NCI-H2107 (cell line): Measurements from ENCODE around the gene SAMD8.
"Not testable (repeated sequence)": the region's sequence is repeated elsewhere in the genome, so short reads cannot be mapped to it uniquely, and the experiment has no call there.

Source experiments
- DNase-seq: peaks from one replicate; lab custom pipeline; 2025; lab: John Stamatoyannopoulos, UW

Gene SAMD8

DNA sequence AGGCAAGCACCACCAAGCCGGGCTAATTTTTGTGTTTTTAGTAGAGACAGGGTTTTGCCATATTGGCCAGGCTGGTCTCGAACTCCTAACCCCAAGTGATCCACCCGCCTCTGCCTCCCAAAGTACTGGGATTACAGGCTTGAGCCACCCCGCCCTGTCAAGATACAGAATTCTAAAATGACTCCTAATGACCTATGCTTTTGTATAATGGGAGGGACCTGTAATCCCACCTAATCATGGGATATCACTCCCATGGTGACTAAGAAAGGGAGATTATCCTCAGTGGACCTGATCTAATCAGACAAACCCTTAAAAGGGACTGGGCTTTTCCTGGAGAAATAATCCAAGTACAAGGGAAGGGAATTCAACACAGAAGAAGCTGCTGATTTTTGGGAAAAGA lies 28.8 kb downstream of the SAMD8 start:
- DNase-seq, result no peak

DNA sequence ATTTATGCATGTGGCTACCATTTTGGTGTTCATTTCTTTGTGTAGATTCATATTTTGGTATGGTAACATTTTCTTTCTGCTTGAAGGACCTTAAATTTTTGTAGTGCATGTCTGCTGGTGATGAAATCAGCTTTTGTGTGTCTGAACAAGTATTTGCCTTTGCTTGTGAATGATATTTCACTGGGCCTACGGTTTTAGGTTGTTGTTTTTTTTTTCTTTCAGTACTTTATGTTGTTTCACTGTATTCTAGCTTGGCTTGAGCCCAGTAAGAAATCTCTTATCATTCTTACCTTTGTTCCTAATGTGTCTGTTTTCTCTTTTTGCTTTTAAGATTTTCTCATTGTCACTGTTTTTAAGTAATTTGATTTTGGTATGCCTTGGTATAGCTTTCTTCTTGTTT lies 31.9 kb downstream of the SAMD8 start:
- no peak for DNase-seq

- DNase-seq, result no peak
These were observed 34.1 kb downstream of the SAMD8 start for GRCh38 chr10:75145590-75145989.

DNA sequence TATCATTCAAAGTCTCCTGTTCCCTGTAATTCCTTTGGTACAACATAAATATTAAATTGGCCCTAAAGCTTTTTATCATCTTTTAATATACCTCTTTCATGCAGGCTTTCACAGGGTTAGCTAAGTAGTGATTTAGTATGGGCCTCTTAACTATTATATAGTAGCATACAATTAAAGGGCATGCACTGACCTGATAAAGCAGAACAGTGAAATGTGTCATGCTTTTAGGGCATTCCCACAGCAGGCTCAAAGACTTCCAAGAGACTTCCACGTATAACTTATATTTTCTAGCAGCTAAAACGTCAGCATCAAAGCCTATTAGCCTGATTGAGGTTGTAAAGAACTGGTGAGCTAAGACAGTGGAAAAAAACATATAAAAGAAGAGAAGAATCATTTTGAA lies 35.3 kb downstream of the SAMD8 start:
- DNase-seq, result no peak

- no peak for DNase-seq
These were observed 39.2 kb downstream of the SAMD8 start for GRCh38 chr10:75150656-75151055.

DNA sequence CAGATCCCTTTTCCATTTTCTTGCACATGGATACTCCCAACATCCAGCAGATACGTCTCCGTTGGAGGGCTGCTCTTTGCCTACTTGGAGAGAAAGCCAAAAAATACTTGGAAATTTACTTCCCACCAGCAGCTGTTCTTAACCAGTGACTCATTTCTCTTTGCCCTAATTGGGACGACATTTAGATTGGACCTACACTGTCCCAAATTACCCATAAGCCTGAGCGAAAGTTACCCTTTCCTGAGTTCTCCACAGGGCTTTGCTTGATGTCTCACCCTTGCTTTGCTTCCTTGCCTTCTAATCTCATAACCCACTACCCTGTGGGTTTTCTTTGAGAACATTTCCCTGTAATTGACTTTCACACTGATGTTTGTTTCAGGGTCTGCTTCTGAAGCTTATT lies 48.1 kb downstream of the SAMD8 start:
- no peak for DNase-seq

DNA sequence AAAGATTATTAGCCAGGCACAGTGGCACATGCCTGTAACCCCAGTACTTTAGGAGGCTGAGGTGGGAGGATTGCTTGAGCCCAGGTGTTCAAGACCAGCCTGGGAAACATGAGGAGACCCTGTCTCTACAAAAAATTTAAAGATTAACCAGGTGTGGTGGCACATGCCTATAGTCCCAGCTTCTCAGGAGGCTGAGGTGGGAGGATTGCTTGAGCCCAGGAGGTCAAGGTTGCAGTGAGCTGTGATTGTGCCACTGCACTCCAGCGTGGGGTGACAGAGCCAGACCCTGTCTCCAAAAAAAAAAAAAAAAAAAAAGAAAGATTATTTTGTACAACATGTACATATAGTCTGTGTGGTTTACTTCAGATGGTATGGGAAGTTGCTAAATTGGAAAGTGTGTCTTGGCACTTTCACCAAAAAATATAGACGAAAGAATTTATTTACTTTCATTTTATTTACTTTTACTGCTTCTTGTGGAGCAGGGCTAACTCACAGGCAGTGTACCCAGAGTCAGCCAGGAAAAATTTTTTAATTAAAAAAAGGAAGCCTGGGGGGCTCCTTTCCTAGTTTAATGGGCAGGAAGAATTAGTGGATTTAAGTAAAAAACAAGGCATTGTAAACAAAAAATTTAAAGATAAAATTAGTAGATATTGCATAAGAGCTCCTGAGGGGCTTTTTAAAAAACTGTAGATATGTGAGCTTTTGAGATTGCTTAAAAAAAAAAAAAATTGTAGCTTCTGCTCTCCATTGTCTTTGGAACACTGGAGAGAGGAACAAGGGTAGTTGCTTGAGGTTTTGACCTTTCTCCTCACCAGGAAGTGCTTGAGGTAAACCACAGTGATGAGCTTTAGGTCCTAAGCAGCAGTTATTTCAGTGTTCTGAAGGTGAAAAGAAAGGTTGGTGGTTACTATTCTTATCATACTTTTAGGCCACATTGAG lies 54.5 kb downstream of the SAMD8 start:
- DNase-seq, result no peak

DNA sequence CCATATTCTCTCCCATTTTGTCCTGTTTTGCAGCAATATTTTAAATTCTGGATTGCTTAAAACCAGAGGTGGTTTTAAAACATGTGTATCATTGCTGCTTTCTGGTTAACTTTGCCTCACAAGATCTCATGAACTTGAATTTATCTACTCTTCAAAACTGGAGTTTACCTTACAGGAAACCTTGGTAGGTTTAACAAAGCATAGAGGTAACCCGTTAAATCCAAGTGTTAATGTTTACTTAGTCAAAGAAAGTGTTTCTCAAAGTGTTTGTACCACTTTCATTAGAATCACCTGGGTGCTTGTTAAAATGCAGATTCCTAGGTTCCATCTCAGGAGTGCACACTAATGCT lies 55.1 kb downstream of the SAMD8 start:
- no peak for DNase-seq

DNA sequence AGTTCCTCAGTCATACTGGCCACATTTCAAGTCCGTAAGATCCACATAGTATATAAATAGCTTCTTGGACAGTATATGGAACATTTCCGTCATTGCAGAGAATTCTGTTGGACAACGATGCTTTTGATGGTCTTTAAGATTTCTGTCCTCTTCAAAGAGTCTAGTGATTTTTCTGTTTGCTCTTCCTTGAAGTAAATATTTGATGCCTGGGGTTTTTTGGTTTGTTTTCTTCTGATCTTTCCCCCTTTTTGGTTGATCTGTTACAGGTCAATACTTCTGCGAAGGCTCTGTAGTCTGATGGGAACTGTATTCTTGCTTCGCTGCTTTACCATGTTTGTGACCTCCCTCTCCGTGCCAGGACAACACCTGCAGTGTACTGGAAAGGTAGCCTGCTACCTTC lies 56.8 kb downstream of the SAMD8 start:
- DNase-seq, result no peak

DNA sequence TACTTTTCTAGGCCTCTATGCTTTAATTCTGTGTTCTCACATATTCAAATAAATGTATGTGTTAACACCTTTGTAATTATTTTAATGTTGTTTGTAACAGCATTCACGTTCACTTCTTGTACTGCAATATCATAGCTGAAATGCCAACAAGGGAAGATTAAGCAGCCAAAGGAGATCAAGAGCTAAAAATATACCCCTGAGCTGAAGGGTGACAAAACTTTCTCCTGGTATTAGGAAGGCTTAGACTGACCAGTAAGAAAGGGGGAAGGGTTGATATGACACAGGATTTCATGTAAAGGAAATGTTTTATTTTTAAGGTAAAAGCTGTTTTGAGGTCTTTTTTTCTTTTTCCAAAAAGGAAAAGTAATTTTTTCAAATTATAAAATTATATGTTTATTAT lies 58.8 kb downstream of the SAMD8 start:
- no peak for DNase-seq

DNA sequence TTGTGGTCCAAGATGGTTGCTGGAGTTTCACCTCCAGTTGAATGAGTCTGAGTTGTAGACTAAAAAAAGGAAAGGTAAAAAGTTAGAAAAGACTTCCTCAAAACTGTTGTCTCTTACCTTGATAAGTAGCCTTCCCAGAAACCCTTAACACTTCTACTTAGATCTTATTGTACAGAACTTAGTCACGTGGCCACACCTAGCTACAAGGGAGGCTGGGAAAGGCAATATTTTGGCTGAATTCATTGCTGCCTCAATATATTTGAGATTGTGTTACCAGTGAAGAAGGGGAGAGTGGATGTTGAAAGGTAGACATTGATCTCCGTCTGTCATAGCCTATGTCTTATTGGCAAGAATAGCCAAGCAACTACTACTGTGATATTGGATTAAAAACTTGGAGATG lies 63.6 kb downstream of the SAMD8 start:
- DNase-seq, result no peak

GRCh38 chr10:75176046-75176445 lies 64.6 kb downstream of the SAMD8 start:
- DNase-seq, result no peak

- DNase-seq, result no peak
These were observed 65.3 kb downstream of the SAMD8 start for GRCh38 chr10:75176736-75177135.

- no peak for DNase-seq
These were observed 68.3 kb downstream of the SAMD8 start for GRCh38 chr10:75179657-75180177.

- DNase-seq, result no peak
These were observed 69.1 kb downstream of the SAMD8 start for GRCh38 chr10:75180592-75180991.

GRCh38 chr10:75181073-75181472 lies 69.6 kb downstream of the SAMD8 start:
- DNase-seq, result no peak

- DNase-seq, result no peak
These were observed 74.9 kb downstream of the SAMD8 start for GRCh38 chr10:75186310-75186709.

DNA sequence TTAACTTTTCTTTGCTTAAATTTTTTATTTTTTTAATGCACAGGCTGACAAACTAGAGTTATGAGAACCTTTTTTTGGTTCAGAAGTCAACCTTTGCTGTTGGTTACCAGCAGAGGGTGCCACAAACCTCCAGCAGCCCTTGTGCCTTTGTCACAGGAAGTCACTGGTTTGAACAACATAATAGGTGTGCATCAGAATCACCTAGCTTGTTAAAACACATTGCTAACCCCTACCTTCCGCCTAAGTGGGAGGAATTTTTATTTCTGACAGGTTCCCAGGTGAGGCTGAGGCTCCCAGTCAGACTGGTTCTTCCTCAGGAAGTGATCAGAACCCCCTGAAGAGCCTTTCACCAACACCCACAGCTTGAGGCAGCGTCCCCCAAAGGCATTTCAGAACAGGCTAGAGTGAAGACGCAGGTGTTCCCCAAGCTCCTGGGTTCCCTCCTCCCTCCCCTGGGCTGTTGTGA lies 76.5 kb downstream of the SAMD8 start:
- peak; percentile 20 for DNase-seq

DNA sequence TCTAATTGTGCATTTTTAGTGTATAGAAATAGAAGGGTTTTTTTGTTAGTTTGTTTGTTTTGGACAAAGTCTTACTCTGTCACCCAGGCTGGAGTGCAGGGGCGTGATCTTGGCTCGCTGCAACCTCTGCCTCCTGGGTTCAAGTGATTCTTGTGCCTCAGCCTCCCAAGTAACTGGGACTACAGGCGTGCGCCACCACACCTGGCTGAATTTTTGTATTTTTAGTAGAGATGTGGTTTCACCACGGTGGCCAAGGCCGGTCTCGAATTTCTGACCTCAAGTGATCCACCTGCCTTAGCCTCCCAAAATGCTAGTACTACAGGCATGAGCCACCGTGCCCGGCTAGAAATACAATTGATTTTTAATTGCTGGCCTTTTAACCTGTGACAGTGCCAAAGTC lies 77.1 kb downstream of the SAMD8 start:
- not testable (repeated sequence) for DNase-seq

DNA sequence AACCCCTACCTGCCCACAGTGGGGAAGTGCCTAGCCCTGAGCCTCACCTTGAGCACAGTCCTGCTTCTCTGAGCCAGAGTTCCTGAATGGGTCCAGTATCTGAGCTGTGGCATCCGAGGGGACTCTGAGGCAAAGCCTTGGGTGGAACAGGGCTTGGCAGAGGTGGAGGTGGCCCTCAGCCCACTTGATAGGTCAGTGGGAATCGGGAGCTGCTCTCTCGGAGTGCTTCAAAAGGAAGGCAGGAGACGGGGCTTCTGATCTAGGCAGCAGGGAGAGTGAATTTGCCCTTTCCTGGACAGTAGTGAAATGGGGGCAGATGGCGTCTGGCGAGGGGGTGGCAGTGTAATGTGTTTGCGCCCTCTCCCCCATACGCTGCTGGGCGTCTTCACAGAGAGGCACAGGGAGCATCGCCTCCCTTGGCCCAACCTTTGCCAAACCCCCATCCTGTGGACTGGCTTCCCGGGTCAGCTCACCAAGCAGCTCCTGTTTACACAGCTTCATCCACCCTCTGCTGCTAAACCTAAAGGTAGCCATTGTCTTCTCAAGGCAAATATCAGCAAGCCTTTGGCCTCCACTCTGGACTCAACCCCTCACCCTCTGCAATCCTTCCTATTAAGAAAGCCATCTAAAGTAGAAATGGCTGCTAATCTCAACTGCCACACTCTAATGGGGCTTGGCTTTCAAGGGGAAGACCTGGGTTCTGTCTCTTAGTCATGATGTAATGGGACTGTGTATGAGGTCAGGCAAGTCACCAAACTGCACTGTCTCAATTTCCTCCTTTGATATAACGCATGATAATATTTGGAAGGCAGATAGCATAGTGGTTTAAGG lies 78.0 kb downstream of the SAMD8 start:
- no peak for DNase-seq

DNA sequence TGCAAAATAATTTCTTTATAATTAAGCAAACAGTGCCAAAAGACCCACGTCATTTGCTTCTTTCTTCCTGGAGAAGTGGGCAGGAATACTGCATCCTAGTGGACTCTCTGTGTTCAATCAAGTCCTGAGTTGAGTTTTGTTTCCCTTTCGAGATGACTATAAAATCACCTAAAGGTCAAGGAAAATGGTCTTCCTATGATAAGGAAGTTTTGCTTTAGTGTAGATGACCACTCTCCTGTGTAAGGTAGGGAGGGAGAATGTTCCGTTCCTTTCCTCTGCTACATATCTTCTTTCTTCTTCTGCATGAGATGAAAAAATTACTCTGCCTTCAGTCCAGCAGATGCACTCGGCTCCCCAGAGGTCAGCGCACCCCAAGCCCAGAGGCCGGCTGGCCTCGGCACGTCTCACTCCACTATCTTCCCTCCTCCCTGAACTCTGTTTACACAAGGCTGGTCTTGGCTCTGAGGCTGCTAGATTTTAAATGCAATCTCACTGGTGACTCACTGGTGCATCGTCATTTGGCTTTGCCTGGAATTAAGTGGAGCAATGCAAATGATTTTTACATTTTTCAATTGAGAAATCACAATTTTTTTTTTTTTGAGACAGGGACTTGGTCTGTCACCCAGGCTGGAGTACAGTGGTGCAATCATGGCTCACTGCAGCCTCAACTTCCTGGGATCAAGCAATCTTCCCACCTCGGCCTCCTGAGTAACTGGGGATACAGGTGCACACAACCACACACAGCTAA lies 80.5 kb downstream of the SAMD8 start:
- no peak for DNase-seq

GRCh38 chr10:75194625-75195024 lies 83.2 kb downstream of the SAMD8 start:
- not testable (repeated sequence) for DNase-seq
